Loucy (cell line): ENCODE results near the gene SLC25A33.
"Not testable (repeated sequence)": the region's sequence is repeated elsewhere in the genome, so short reads cannot be mapped to it uniquely, and the experiment has no call there.

Experiments
- H2AFZ ChIP-seq: fragments of 200-600 bp; sonication (generic); 2 replicates; pipeline ENCODE4 v1.6.0; 2016; ENCODE audit warnings: antibody characterized with exemption, mild to moderate bottlenecking, low read length, moderate library complexity
- H3F3A ChIP-seq: fragments of 200-600 bp; 2 replicates; pipeline ENCODE4 v1.6.0; 2016; ENCODE audit warnings: antibody characterized with exemption, low read depth, mild to moderate bottlenecking
- H3K27me3 ChIP-seq: fragments of 200-600 bp; sonication (generic); 2 replicates; pipeline ENCODE4 v1.6.1; 2014; ENCODE audit warnings: low read length, mild to moderate bottlenecking; ENCODE audit not compliant: insufficient read depth, poor library complexity, severe bottlenecking
- H3K36me3 ChIP-seq: fragments of 200-600 bp; sonication (generic); 2 replicates; pipeline ENCODE4 v1.6.1; 2016; ENCODE audit warnings: low read length; ENCODE audit not compliant: insufficient read depth
- H3K4me1 ChIP-seq: fragments of 200-600 bp; sonication (generic); 2 replicates; pipeline ENCODE4 v1.5.1; 2014; ENCODE audit warnings: low read length, mild to moderate bottlenecking; ENCODE audit not compliant: insufficient read depth, poor library complexity, severe bottlenecking
- H3K4me2 ChIP-seq: fragments of 200-600 bp; sonication (generic); 2 replicates; pipeline ENCODE4 v1.6.0; 2014; ENCODE audit warnings: antibody characterized with exemption, low read length, low read depth, mild to moderate bottlenecking; ENCODE audit not compliant: poor library complexity, severe bottlenecking
- H3K4me3 ChIP-seq: fragments of 200-600 bp; sonication (generic); 2 replicates; pipeline ENCODE4 v1.5.1; 2014; ENCODE audit warnings: low read length, mild to moderate bottlenecking, mixed read lengths; ENCODE audit not compliant: poor library complexity, severe bottlenecking
- H3K79me2 ChIP-seq: fragments of 200-600 bp; sonication (generic); 2 replicates; pipeline ENCODE4 v1.6.1; 2014; ENCODE audit warnings: low read length; ENCODE audit not compliant: insufficient read depth
- H3K9ac ChIP-seq: fragments of 200-600 bp; sonication (generic); 2 replicates; pipeline ENCODE4 v1.6.0; 2014; ENCODE audit warnings: mild to moderate bottlenecking, low read depth, low read length, moderate library complexity; ENCODE audit not compliant: poor library complexity, severe bottlenecking
- H3K9me2 ChIP-seq: fragments of 200-600 bp; sonication (generic); replicated peaks from 2 replicates; pipeline ENCODE4 v1.6.1; 2016; ENCODE audit warnings: low read depth, low read length, mixed read lengths
- H3K9me3 ChIP-seq: fragments of 200-600 bp; sonication (generic); 2 replicates; pipeline ENCODE4 v1.6.1; 2014; ENCODE audit warnings: mild to moderate bottlenecking, antibody characterized with exemption, low read length, low read depth; ENCODE audit not compliant: insufficient read depth
- H4K20me1 ChIP-seq: fragments of 200-600 bp; sonication (generic); 2 replicates; pipeline ENCODE4 v1.6.0; 2014; ENCODE audit warnings: antibody characterized with exemption, low read length, mild to moderate bottlenecking; ENCODE audit not compliant: insufficient read depth, poor library complexity, severe bottlenecking
- CTCF ChIP-seq: fragments of 200-600 bp; sonication (generic); conservative IDR thresholded peaks from 2 replicates; pipeline ENCODE4 v1.5.1; 2014; ENCODE audit warnings: mild to moderate bottlenecking, antibody characterized with exemption, low read length
- EZH2phosphoT487 ChIP-seq: fragments of 200-600 bp; IDR thresholded peaks from 2 replicates; pipeline ENCODE4 v1.6.1; 2018; ENCODE audit warnings: antibody characterized with exemption, mild to moderate bottlenecking, moderate library complexity, borderline replicate concordance

SLC25A33 gene

GRCh38 chr1:9558946-9559545 lies 19.8 kb downstream of the SLC25A33 start:
- no peaks in the 10 kb centered on the region for H3K9me3 ChIP-seq
- peaks cover 75% of the 10 kb centered on the region for H3K36me3 ChIP-seq
- TF ChIP-seq EZH2phosphoT487 (no peak), CTCF (no peak)
- no peaks in the 10 kb centered on the region for H3K27me3 ChIP-seq
- peaks cover 5% of the 10 kb centered on the region for H4K20me1 ChIP-seq
- no peak overlapping the region for H3K9ac ChIP-seq
- no peak overlapping the region for H3K4me3 ChIP-seq
- no peak overlapping the region for H2AFZ ChIP-seq
- no peak overlapping the region for H3K4me2 ChIP-seq
- H3K9me2 ChIP-seq = no peaks in the 10 kb centered on the region
- no peaks in the 10 kb centered on the region for H3K4me1 ChIP-seq
- H3F3A ChIP-seq = no peaks in the 10 kb centered on the region
- H3K79me2 ChIP-seq = no peaks in the 10 kb centered on the region

- Histone ChIP-seq H3K9me3 (no peaks in the 10 kb centered on the region), H3K27me3 (no peaks in the 10 kb centered on the region), H3K4me1 (no peaks in the 10 kb centered on the region), H3K36me3 (peaks cover 73% of the 10 kb centered on the region), H3K9me2 (no peaks in the 10 kb centered on the region), H3K4me2 (no peak overlapping the region), H2AFZ (no peak overlapping the region), H3K9ac (no peak overlapping the region), H3F3A (no peaks in the 10 kb centered on the region), H4K20me1 (peaks cover 6% of the 10 kb centered on the region), H3K79me2 (no peaks in the 10 kb centered on the region), H3K4me3 (no peak overlapping the region)
- TF ChIP-seq CTCF (no peak), EZH2phosphoT487 (no peak)
These were observed 20.4 kb downstream of the SLC25A33 start for GRCh38 chr1:9559673-9560072.

- not testable (repeated sequence) for H3K9me3 ChIP-seq, H3K9ac ChIP-seq, H3K79me2 ChIP-seq, H2AFZ ChIP-seq, H4K20me1 ChIP-seq, H3K4me1 ChIP-seq, H3K27me3 ChIP-seq, H3F3A ChIP-seq, H3K4me3 ChIP-seq, H3K4me2 ChIP-seq, H3K9me2 ChIP-seq
- peaks cover 69% of the 10 kb centered on the region for H3K36me3 ChIP-seq
These were observed 20.8 kb downstream of the SLC25A33 start for GRCh38 chr1:9560090-9560489.

- Histone ChIP-seq H3K27me3 (no peaks in the 10 kb centered on the region), H4K20me1 (peaks cover 4% of the 10 kb centered on the region), H3K9me3 (no peaks in the 10 kb centered on the region), H3K36me3 (peaks cover 56% of the 10 kb centered on the region), H3K79me2 (no peaks in the 10 kb centered on the region), H3K4me2 (no peak overlapping the region), H2AFZ (no peak overlapping the region), H3K9me2 (no peaks in the 10 kb centered on the region), H3K4me3 (no peak overlapping the region), H3F3A (no peaks in the 10 kb centered on the region), H3K4me1 (no peaks in the 10 kb centered on the region), H3K9ac (no peak overlapping the region)
- TF ChIP-seq EZH2phosphoT487 = no peak
- TF ChIP-seq CTCF = no peak
These were observed 22.2 kb downstream of the SLC25A33 start for GRCh38 chr1:9561429-9561828.
